PFSK-1 (cell line): Measurements from ENCODE around the gene HDDC2.

Source experiments
- FOXP2 ChIP-seq: optimal IDR thresholded peaks from 2 replicates; pipeline ENCODE3; 2011; ENCODE audit warnings: borderline replicate concordance, control low read depth, inconsistent platforms; ENCODE audit not compliant: insufficient read depth; ENCODE audit errors: extremely low read length, extremely low read depth
- POLR2AphosphoS5 ChIP-seq: IDR thresholded peaks from 2 replicates; pipeline ENCODE4 v1.6.1; 2012; ENCODE audit warnings: low read depth, mild to moderate bottlenecking, control low read depth, low read length, moderate library complexity
- SIN3A ChIP-seq: IDR thresholded peaks from 2 replicates; pipeline ENCODE4 v1.6.1; 2012; ENCODE audit warnings: mild to moderate bottlenecking, low read length, moderate library complexity, borderline replicate concordance; ENCODE audit not compliant: insufficient read depth
- TAF1 ChIP-seq: IDR thresholded peaks from 2 replicates; pipeline ENCODE4 v1.6.1; 2012; ENCODE audit warnings: low read length, control low read depth, borderline replicate concordance; ENCODE audit not compliant: insufficient read depth
- TF ChIP-seq, protein P1 (sequence below), 2 experiments: IDR thresholded peaks; 2 replicates each; pipeline versions ENCODE4 v1.6.1 to v1.8.0; 2011 to 2012; ENCODE audit warnings: low read depth in 2 of 2, low read length in 2 of 2, control low read depth in 1 of 2, inconsistent platforms in 1 of 2, mild to moderate bottlenecking in 1 of 2, moderate library complexity in 1 of 2; ENCODE audit not compliant: insufficient read depth in 1 of 2

DNA sequence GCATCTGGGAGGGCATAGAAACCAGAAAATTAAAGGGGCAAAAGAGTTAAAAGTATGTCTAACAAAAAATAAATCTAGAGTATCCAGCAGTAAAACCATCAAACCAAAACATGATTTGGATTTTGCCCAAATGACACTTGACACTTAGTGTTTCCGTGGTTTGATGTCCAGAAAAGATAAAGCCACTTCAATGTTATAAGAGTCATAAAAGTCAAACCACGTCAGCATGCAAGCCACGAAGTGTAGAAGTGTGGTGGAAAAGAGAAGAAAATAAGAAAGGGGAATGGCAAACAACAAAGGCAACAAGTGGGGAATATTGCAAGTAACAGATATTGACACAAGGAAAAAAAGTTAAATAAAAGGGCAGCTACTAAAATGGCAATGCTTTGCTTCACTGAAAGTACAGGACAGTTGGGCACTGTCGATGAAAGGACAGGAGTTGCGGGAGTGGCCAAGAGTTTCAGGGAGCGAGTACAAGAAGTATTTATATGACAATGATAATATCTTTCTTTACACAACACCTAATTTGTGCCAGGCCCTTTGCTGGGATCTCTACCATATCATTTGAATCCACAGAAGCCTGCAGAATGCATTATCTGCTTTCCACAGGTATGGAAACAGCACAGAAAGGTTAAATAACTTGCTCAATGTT, 6.3 kb upstream of the HDDC2 start:
- TF ChIP-seq POLR2AphosphoS5 (no peak), TAF1 (no peak), SIN3A (no peak), FOXP2 (no peak)
- TF ChIP-seq, protein P1, sequence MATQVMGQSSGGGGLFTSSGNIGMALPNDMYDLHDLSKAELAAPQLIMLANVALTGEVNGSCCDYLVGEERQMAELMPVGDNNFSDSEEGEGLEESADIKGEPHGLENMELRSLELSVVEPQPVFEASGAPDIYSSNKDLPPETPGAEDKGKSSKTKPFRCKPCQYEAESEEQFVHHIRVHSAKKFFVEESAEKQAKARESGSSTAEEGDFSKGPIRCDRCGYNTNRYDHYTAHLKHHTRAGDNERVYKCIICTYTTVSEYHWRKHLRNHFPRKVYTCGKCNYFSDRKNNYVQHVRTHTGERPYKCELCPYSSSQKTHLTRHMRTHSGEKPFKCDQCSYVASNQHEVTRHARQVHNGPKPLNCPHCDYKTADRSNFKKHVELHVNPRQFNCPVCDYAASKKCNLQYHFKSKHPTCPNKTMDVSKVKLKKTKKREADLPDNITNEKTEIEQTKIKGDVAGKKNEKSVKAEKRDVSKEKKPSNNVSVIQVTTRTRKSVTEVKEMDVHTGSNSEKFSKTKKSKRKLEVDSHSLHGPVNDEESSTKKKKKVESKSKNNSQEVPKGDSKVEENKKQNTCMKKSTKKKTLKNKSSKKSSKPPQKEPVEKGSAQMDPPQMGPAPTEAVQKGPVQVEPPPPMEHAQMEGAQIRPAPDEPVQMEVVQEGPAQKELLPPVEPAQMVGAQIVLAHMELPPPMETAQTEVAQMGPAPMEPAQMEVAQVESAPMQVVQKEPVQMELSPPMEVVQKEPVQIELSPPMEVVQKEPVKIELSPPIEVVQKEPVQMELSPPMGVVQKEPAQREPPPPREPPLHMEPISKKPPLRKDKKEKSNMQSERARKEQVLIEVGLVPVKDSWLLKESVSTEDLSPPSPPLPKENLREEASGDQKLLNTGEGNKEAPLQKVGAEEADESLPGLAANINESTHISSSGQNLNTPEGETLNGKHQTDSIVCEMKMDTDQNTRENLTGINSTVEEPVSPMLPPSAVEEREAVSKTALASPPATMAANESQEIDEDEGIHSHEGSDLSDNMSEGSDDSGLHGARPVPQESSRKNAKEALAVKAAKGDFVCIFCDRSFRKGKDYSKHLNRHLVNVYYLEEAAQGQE (IDR thresholded peaks at IDR 0.05; ENCODE audit: insufficient read depth in 1 of 2, low read depth in 2 of 2, low read length in 2 of 2) = no peak
